Lung (tissue), 12 donors: ENCODE data around the gene GRAMD1A. TPM values are rescaled to one million over a fixed set of nuclear protein-coding genes. Genes with fewer than 3 reads are reported as not detected.
A peak's percentile ranks its signal among the peaks of the same experiment; 100 is the strongest.

Source experiments
- ATAC-seq: fragments of 200-7000 bp; cut with Tn5 transposase; one replicate; pipeline ENCODE4 v1.9.1; 2020; ENCODE audit warnings: moderate number of reproducible peaks; ENCODE audit not compliant: insufficient read depth, low FRiP score
- DNase-seq, 3 donors: peaks; one replicate each; pipeline ENCODE4 v3.0.0-alpha.2; 2013 to 2017
- H3K27ac ChIP-seq, 2 donors: one replicate each; pipeline ENCODE4 v1.5.1; 2013; ENCODE audit warnings: mild to moderate bottlenecking in 2 of 2, moderate library complexity in 2 of 2, control low read depth in 1 of 2, inconsistent platforms in 1 of 2, low read depth in 1 of 2, low read length in 1 of 2
- H3K27me3 ChIP-seq, 3 donors: one replicate each; pipeline ENCODE4 v1.5.1; 2013; ENCODE audit warnings: low read length in 2 of 3; ENCODE audit not compliant: control insufficient read depth in 3 of 3, insufficient read depth in 3 of 3
- H3K36me3 ChIP-seq, 4 donors: one replicate each; pipeline ENCODE4 v1.5.1; 2013; ENCODE audit warnings: low read length in 4 of 4, mild to moderate bottlenecking in 1 of 4, moderate library complexity in 1 of 4; ENCODE audit not compliant: control insufficient read depth in 4 of 4, insufficient read depth in 4 of 4
- H3K4me1 ChIP-seq, 5 donors: one replicate each; pipeline ENCODE4 v1.5.1; 2013; ENCODE audit warnings: low read length in 5 of 5, mild to moderate bottlenecking in 2 of 5, moderate library complexity in 1 of 5; ENCODE audit not compliant: control insufficient read depth in 5 of 5, insufficient read depth in 5 of 5
- H3K4me3 ChIP-seq: one replicate; pipeline ENCODE4 v1.5.1; 2013; ENCODE audit warnings: mild to moderate bottlenecking, control low read depth, moderate library complexity
- H3K9ac ChIP-seq, 2 donors: one replicate each; pipeline ENCODE4 v1.5.1; 2013; ENCODE audit warnings: low read length in 2 of 2, control low read depth in 1 of 2; ENCODE audit not compliant: insufficient read depth in 1 of 2
- H3K9me3 ChIP-seq, 4 donors: one replicate each; pipeline ENCODE4 v1.5.1; 2013; ENCODE audit warnings: low read length in 3 of 4, mild to moderate bottlenecking in 1 of 4, moderate library complexity in 1 of 4; ENCODE audit not compliant: control insufficient read depth in 4 of 4, insufficient read depth in 3 of 4
- CTCF ChIP-seq: IDR thresholded peaks from 2 replicates; pipeline ENCODE4 v1.5.1; 2012; ENCODE audit warnings: mild to moderate bottlenecking; ENCODE audit errors: control extremely low read depth, extremely low read depth
- WGBS, 2 donors: extraction: QIAGEN DNeasy Blood & Tissue Kit; methylation state at CpG; one replicate each; pipeline ENCODE4 v1.1.7; 2013; 5-methylcytosine and 5-hydroxymethylcytosine counted together
- polyA plus RNA-seq, 2 donors: library from polyadenylated mRNA; stranded (reverse); fragments of 200-250 nt; gene quantifications; one replicate each; pipeline ENCODE4 v1.2.1, GENCODE V29; 2013
- total RNA-seq, 2 donors: library from RNA; depleted of rRNA in 1 of 2; stranded (reverse); fragments of >200 nt in 1 of 2; gene quantifications; one replicate each; pipeline ENCODE4 v1.2.1, GENCODE V29; 2014 to 2021
- donor health status: control.
- donor health status: control.
- donor health status: Bipolar disorder and iron deficiency.
- donor health status: healthy.
- donor health status: DM: yes; HTN: yes; CAD: no.

Gene GRAMD1A
- total and polyA plus RNA-seq, 4 donors = 92.2 to 217 (median 133) TPM

GRCh38 chr19:34961775-34962686 is 38.1 kb upstream of the GRAMD1A start:
- WGBS, 2 donors = 48 to 58% methylated on average over 5 of the region's 5 CpGs
- Histone ChIP-seq H3K27ac (peak overlapping the region; percentile 59 to 74), H3K27me3 (no peaks in the 10 kb centered on the region), H3K9ac (peak overlapping the region in 1 of 2 donors; percentile 60), H3K9me3 (peaks cover 15 to 47% (median 31%) of the 10 kb centered on the region in 4 donors), H3K36me3 (peaks cover 29 to 37% (median 33%) of the 10 kb centered on the region in 4 donors), H3K4me1 (peaks cover 0 to 13% (median 6%) of the 10 kb centered on the region in 5 donors), H3K4me3 (peak overlapping the region; percentile 14)
- DNase-seq = peak in 2 of 3 donors; percentile 27 to 60
- no peak for ATAC-seq
- TF ChIP-seq CTCF = no peak

- DNase-seq = peak in 2 of 3 donors; percentile 12 to 25
- peaks cover 22 to 28% (median 24%) of the 10 kb centered on the region in 4 donors for H3K36me3 ChIP-seq
- peak overlapping the region; percentile 62 to 74 for H3K27ac ChIP-seq
- peaks cover 8 to 44% (median 22%) of the 10 kb centered on the region in 4 donors for H3K9me3 ChIP-seq
- peaks cover 0 to 13% (median 6%) of the 10 kb centered on the region in 5 donors for H3K4me1 ChIP-seq
- ATAC-seq = no peak
- peak overlapping the region; percentile 87 for H3K4me3 ChIP-seq
- peak overlapping the region; percentile 61 to 62 for H3K9ac ChIP-seq
- no peaks in the 10 kb centered on the region for H3K27me3 ChIP-seq
- no peak for TF ChIP-seq CTCF
- 23% methylated on average over 14 of the region's 14 CpGs for WGBS, 2 donors
These were observed 37.2 kb upstream of the GRAMD1A start for GRCh38 chr19:34962687-34963572.

GRCh38 chr19:34963573-34964406 is 36.3 kb upstream of the GRAMD1A start, which contains the start of gene ZNF792:
Gene ZNF792, minus strand, starts transcription at chr19:34964229. Its CDS starts 567 bp downstream, at chr19:34963662.
- no peak for TF ChIP-seq CTCF
- Histone ChIP-seq H3K27me3 (no peaks in the 10 kb centered on the region), H3K9ac (peak within 1 kb of the TSS; percentile 61 to 62), H3K9me3 (peaks cover 0 to 35% (median 14%) of the 10 kb centered on the region in 4 donors), H3K27ac (peak within 1 kb of the TSS; percentile 62 to 74), H3K4me3 (peak within 1 kb of the TSS; percentile 87), H3K36me3 (peaks cover 13 to 20% (median 16%) of the 10 kb centered on the region in 4 donors), H3K4me1 (peaks cover 0 to 13% (median 6%) of the 10 kb centered on the region in 5 donors)
- ATAC-seq (peak; percentile 86), DNase-seq (peak; percentile 66 to 76 (median 75))
- WGBS, 2 donors = 0 to 1% methylated on average over 74 to 78 of the region's 78 CpGs
